KMS-11 (cell line): ENCODE results near the gene PRDM16.

Experiments
- H2AFZ ChIP-seq: fragments of 200-600 bp; sonication (generic); 2 replicates; pipeline ENCODE4 v1.6.1; 2016; ENCODE audit warnings: antibody characterized with exemption, mixed run types, low read depth
- H3K27ac ChIP-seq: fragments of 200-600 bp; sonication (generic); 2 replicates; pipeline ENCODE4 v1.6.1; 2016; ENCODE audit warnings: mild to moderate bottlenecking, mixed run types
- H3K27me3 ChIP-seq: fragments of 200-600 bp; sonication (generic); 2 replicates; pipeline ENCODE4 v1.6.1; 2017; ENCODE audit warnings: mild to moderate bottlenecking, low read depth, mixed run types, moderate library complexity; ENCODE audit not compliant: insufficient read depth
- H3K36me3 ChIP-seq: fragments of 200-600 bp; sonication (generic); 2 replicates; pipeline ENCODE4 v1.6.1; 2017; ENCODE audit warnings: mild to moderate bottlenecking, mixed run types; ENCODE audit not compliant: insufficient read depth
- H3K4me1 ChIP-seq: fragments of 200-600 bp; sonication (generic); 2 replicates; pipeline ENCODE4 v1.6.1; 2016; ENCODE audit warnings: mild to moderate bottlenecking, low read depth, mixed run types; ENCODE audit not compliant: poor library complexity, severe bottlenecking
- H3K4me2 ChIP-seq: fragments of 200-600 bp; sonication (generic); 2 replicates; pipeline ENCODE4 v1.7.0; 2016; ENCODE audit warnings: mild to moderate bottlenecking, mixed run types
- H3K4me3 ChIP-seq: fragments of 200-600 bp; sonication (generic); IDR thresholded peaks from 2 replicates; pipeline ENCODE4 v1.6.1; 2017; ENCODE audit warnings: low read depth, low read length, mixed read lengths; ENCODE audit not compliant: insufficient read depth
- H3K79me2 ChIP-seq: fragments of 200-600 bp; sonication (generic); 2 replicates; pipeline ENCODE4 v1.6.1; 2016; ENCODE audit warnings: low read depth, mixed run types; ENCODE audit not compliant: insufficient read depth
- H3K9ac ChIP-seq: fragments of 200-600 bp; sonication (generic); 2 replicates; pipeline ENCODE4 v1.6.1; 2016; ENCODE audit warnings: mild to moderate bottlenecking, mixed run types
- H4K20me1 ChIP-seq: fragments of 200-600 bp; sonication (generic); 2 replicates; pipeline ENCODE4 v1.6.1; 2016; ENCODE audit warnings: mild to moderate bottlenecking, mixed run types; ENCODE audit not compliant: insufficient read depth
- TF ChIP-seq, protein P1 (sequence below): fragments of 200-600 bp; sonication (generic); conservative IDR thresholded peaks from 2 replicates; pipeline ENCODE4 v1.6.1; 2017; ENCODE audit warnings: low read depth, mild to moderate bottlenecking, antibody characterized with exemption, low read length, moderate library complexity, mixed read lengths

Gene PRDM16

DNA sequence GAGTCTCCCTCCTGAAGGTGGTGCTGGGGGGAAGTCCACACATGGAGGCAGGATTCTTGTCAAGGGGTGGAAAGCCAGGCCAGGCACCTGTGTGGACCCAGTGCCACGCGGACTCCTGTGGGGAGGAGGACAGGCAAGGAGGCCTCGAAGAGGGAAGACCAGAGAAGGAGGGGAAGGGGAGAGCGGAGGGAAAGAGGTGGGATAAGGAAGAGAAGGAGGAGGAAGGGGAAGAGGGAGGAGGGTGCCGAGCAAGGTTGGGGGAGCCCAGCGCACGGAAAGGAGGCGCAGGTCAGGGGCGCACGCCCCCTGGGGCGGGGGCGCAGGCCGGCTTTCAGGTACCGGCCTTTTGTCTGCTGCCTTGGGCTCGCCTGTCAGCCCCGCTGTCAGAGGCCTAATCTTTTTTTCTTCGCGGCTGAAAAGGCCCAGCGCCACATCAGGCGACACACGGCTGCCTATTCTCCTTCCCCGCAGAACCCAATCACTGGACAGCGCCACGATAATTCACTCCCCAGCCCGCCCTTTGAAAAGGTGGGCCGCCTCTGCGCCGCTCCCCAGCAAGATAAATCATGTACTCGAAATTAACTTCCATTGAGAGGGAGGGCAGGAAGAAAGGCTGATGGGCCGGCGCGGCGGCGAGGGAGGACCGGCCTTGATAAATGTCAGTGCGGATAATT is 42.5 kb downstream of the PRDM16 start:
- H4K20me1 ChIP-seq: no peaks in the 10 kb centered on the region
- no peak overlapping the region for H3K4me3 ChIP-seq
- no peak overlapping the region for H3K4me2 ChIP-seq
- H3K9ac ChIP-seq: no peak overlapping the region
- H3K36me3 ChIP-seq: no peaks in the 10 kb centered on the region
- TF ChIP-seq, protein P1, sequence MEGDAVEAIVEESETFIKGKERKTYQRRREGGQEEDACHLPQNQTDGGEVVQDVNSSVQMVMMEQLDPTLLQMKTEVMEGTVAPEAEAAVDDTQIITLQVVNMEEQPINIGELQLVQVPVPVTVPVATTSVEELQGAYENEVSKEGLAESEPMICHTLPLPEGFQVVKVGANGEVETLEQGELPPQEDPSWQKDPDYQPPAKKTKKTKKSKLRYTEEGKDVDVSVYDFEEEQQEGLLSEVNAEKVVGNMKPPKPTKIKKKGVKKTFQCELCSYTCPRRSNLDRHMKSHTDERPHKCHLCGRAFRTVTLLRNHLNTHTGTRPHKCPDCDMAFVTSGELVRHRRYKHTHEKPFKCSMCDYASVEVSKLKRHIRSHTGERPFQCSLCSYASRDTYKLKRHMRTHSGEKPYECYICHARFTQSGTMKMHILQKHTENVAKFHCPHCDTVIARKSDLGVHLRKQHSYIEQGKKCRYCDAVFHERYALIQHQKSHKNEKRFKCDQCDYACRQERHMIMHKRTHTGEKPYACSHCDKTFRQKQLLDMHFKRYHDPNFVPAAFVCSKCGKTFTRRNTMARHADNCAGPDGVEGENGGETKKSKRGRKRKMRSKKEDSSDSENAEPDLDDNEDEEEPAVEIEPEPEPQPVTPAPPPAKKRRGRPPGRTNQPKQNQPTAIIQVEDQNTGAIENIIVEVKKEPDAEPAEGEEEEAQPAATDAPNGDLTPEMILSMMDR: no peak
- H3K27ac ChIP-seq: no peak overlapping the region
- no peak overlapping the region for H2AFZ ChIP-seq
- H3K27me3 ChIP-seq: peaks cover 16% of the 10 kb centered on the region; the same call in 1 of the 2 replicates
- no peaks in the 10 kb centered on the region for H3K79me2 ChIP-seq
- no peaks in the 10 kb centered on the region for H3K4me1 ChIP-seq

GRCh38 chr1:3112526-3112925 is 43.5 kb downstream of the PRDM16 start:
- TF ChIP-seq, protein P1: no peak
- H3K9ac ChIP-seq: no peak overlapping the region

GRCh38 chr1:3113047-3113740 is 44.2 kb downstream of the PRDM16 start:
- peaks cover 3% of the 10 kb centered on the region; the same call in 1 of the 2 replicates for H3K27me3 ChIP-seq
- TF ChIP-seq, protein P1: no peak

More at GRCh38 chr1:3112526-3112925, 43.5 kb downstream of the PRDM16 start:
- Histone ChIP-seq H3K4me1 (no peaks in the 10 kb centered on the region), H3K4me3 (no peak overlapping the region), H3K36me3 (no peaks in the 10 kb centered on the region), H3K27ac (no peak overlapping the region), H3K79me2 (no peaks in the 10 kb centered on the region), H4K20me1 (no peaks in the 10 kb centered on the region), H2AFZ (no peak overlapping the region), H3K4me2 (no peak overlapping the region), H3K27me3 (peaks cover 10% of the 10 kb centered on the region; the same call in 1 of the 2 replicates)

DNA sequence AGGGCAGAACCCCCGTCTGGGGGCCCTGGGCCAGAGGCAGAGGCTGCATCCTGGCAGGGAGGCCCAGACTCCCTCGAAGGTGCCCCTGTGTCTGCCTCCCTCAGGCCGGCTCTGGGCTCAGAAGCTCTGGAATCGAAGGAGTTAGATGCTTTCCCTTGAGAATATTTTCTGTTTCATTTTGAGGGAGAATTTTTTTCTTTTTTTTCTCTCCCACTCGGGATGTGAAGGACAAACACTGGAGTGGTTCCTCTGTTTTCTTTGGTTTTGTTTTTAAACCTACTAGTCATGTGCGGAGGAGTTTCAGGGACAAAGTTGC is 44.7 kb downstream of the PRDM16 start:
- Histone ChIP-seq H3K9ac (no peak overlapping the region), H3K36me3 (no peaks in the 10 kb centered on the region), H4K20me1 (no peaks in the 10 kb centered on the region), H3K27me3 (peaks cover 6% of the 10 kb centered on the region; the same call in 1 of the 2 replicates), H2AFZ (no peak overlapping the region), H3K4me1 (no peaks in the 10 kb centered on the region), H3K79me2 (no peaks in the 10 kb centered on the region), H3K27ac (no peak overlapping the region), H3K4me2 (no peak overlapping the region), H3K4me3 (no peak overlapping the region)
- TF ChIP-seq, protein P1: no peak

More at GRCh38 chr1:3113047-3113740, 44.2 kb downstream of the PRDM16 start:
- no peak overlapping the region for H3K4me2 ChIP-seq
- no peak overlapping the region for H3K27ac ChIP-seq
- H3K4me1 ChIP-seq: no peaks in the 10 kb centered on the region
- no peak overlapping the region for H3K4me3 ChIP-seq
- H4K20me1 ChIP-seq: no peaks in the 10 kb centered on the region
- H2AFZ ChIP-seq: no peak overlapping the region
- no peak overlapping the region for H3K9ac ChIP-seq
- no peaks in the 10 kb centered on the region for H3K36me3 ChIP-seq
- no peaks in the 10 kb centered on the region for H3K79me2 ChIP-seq
